Stimulated activated CD8-positive, alpha-beta memory T cell treated with anti-CD3 and anti-CD28 coated beads, Interleukin-12 subunit alpha, Interleukin-12 subunit beta, amount 100 ng/mL, for 24 hours (primary cell): ENCODE measurements around the gene APP.

Experiments
- DNase-seq: peaks from one replicate; pipeline ENCODE4 v3.0.0-alpha.2; 2020; ENCODE audit errors: extremely low read depth

APP gene

DNA sequence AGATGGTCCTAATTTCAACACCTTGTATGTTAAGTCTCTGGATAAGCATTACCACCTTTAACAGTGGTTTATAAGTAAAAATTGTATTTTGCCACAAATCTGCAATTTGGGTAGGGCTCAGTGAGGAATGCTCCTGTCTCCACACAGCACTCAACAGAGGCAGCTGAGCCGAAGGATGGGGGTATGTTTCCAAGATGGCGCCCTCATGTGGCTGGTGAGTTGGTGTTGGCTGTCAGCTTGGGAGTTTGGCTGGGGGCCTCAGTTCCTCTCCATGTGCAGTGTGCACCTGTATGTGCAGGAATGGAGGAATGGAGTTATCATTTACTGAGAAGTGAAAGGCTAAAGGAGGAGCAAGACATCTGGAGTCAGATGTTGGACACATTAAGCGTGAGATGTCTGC, 299.0 kb downstream of the APP start:
- no peak for DNase-seq

DNA sequence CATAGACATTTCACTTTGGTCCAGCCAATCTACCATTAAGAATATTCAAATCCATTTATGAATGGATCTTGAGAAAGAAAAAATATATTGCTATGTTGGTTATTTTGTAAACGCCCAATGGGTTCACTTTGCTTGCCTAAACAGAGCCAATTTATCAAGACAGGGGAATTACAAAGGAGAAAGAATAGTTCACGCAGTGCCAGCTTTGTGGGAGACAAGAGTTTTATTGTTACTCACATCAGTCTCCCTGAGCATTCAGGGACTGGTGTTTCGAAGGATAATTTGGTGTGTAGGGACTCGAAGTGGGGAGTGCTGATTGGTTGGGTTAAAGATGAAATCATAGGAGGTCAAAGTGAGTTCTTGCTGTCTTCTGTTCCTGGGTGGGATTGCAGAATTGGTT, 300.5 kb downstream of the APP start:
- no peak for DNase-seq

DNA sequence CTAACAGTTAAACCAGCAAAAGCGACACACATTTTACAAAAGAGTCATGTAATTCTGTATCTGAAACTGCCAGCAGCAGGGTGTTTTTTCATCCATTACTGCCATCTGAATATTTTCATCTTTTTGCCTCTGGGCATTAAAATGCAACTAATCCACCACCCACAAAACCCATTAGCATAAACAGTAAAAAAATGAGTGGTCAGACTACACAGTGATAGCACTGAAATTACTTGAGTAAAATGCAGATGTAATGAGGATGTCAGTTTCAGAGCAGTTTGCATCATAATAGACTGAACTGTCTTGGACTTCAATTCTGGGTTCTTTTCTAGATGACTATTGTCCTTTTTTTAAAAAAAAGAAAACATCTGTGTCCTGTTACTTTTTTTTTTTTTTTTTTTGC, 303.5 kb downstream of the APP start:
- DNase-seq, result no peak

DNA sequence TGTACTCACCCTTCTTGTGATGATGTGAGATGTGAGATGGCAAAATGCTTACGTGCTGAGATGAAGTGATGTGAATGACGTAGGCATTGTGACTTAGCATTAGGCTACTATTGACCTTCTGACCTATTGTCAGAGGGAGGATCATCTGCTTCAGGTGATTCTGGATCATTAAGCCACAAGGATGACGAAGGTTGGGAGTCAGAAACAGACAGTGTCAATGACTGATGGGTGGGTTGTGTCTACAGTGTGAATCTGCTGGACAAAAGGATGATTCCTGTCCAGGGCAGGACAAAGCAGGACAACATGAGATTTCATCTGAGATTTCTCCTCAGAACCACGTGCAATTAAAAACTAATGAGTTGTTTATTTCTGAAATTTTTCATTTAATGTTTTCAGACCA, 306.8 kb downstream of the APP start:
- no peak for DNase-seq

DNA sequence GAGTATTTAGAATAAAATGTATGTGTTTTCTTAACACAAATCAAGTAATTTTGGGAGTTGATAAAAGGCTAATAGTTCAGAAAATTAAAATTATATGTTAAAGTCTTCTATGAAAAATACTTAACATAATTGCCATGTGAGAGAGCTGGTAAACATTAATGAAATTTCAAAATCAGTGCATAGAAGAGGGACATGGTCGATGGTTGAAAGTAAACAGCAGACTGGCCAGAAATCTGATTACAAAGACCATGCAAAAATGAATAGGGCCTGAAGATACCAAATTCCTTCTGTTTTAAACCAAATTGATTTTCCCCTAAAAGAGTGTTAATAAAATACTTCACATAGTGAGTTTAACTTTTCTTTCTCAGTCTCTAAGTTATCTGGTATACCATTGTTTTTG, 307.5 kb downstream of the APP start:
- DNase-seq, result no peak

DNA sequence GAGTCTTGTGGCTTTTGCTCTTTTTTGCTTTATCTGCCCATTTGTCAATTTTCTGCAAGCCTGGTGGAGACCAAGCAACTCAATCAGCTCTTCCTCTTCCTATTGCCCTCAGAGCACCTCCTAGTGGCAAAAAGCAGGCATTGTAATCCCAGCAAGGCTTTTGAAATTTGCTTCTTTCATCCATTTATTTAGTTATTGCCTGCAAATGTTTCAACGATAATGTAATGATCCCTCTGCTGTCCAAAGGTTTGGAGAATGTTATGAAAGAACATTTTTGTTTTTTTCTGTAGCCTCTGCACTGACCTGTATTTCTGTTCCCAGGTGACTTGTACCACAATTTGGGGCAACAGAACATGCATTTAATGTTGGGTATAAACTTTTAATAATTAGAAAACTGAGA, 308.0 kb downstream of the APP start:
- DNase-seq, result no peak

DNA sequence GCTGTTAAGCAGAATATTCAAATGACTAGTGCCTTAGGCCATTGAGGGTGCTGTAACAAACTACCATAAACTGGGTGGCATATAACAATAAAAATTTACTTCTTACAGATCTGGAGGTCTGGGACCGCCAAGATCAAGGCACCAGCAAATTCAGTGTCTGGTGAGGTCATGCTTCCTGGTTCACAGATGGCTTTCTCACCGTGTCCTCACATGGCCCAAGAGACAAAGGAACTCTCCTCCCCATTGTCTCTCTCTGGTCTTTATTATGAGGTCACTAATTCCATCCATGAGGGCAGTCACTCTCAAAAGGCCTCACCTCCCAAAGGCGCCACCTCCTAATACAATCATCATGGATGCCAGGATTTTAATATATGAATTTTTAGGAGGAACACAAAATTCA, 308.5 kb downstream of the APP start:
- DNase-seq, result no peak

DNA sequence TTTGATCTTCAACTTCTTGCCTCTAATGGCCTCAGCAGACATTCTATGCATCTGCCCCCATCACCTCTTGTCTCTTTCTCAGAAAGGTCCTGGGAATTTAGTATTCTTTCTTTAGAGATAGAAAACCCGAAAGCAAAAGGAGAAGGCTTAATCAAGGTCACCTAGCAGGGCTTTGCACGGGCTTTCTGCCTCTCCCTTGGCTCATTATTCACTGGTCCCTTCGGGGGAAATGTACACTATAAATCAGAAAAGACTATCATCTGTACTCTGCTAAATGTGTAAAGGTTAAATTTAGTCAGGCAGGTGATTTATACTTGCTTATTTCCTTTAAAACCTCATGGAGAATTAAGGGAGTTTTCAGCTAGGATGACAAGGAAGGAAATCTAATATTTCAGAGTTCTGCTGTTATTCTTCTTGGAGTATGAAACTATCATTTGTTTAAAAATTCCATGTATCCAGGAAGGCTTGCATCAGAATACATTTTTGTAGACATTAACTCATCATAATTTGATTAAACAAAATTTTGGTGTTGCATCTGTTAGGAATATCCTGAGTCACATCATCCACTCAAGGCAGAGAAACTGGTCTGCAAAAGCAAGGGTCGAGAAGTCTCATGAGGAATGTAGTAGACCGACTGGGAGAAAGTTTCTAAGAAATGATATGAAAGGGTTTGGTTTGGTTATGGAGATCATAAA, 311.2 kb downstream of the APP start:
- DNase-seq, result no peak

DNA sequence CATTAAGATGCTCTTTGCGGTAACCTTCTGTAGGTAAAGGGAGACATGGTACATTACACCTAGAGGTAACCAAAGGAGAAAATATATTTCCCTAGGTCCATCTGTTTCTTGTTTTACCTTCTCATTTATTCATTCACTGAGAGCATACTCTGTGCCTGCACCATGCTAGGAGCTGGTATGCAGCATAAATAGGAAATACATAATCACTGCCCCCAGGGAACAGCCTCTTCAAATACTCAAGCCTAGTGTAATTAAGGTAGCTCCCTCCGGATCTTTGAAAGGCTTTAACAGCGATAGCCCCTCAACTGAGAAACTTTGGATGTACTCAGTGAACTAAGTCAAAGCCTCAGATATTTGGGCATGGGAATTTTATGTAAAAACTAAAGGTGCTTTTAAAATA, 312.2 kb downstream of the APP start:
- no peak for DNase-seq

DNA sequence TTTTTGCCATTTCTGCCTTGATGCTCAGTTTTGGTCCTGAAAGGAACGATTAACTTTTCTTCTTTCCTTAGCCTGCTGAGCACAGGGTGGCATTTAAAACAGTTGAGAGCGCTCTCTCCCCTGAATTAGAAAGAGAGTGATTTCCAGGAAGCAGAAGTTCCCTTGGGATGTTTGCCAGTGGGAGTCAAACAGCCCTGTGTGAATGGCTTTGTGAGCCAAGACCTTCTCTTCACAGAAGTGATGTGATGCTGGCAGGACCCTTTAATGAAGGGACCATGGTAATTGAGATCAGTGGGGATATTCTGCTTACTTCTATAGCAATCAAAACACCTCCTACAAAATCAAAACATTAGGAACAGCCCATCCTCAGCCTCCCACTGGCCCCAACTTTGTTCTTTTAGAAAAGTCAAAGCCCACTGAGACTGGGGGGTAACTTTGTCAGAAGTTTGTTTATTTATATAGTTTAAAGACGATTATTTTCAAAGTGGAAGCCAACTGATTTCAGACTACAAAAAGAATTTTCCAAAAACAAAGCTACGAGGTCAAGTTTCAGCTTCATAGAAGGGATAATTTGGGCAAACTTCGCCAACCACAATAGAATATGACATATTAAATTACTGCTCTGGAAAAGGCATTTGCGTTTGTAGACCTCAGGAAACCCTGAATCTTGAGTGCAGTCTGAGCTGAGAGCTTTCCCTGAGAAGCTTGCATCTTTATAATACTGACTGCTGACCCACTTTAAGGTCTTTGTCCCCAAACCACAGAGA, 313.1 kb downstream of the APP start:
- DNase-seq, result no peak

DNA sequence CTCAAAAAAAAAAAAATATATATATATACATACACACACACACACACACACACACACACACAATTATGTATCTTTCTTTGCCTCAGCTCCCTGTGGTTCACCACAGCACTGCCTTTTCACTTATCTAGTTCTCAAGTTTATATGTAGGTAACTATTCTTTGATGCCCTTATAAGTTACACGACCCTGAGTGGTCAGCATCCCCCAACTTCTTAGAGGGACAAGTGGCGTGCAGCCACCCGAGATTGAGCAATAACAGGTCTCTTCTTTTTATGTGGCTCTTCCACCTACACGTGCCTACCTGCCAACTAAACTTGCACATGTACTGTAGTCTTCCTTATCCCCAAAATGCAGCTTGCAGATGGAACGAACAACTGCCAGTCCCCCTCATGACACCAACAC, 315.0 kb downstream of the APP start:
- DNase-seq, result no peak

DNA sequence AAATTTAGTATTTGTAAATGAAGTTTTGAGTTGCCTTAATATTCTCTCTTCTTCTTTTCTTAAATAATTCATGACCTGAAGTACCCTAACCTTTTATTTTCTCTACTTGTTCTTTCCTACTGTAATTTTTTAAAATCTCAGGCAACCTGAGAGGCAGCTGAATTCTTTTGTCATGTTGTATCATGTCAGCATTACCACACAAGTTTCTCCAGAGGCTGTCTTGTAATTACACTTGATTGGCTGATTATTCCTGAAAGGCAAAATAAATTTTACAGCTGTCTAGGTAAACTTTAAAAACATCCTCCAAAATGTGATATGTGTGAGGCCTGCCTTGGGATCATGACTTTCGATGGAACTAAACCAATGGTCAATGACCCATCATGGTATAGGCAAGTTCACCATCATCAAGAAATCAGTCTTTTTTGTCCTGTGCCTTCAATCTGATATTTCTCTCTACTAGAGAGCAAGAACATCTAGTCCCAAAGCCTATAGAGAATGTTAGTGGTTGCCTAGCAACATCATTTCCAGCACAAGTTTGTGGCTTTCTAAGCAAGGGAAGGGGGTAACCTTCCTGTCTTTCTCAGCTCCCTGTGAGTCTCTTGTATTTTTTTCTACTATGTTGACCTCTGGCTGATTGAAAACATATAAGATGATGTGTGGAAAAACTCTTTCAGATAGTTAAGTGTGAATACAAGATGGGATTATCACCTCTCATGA, 320.3 kb downstream of the APP start:
- DNase-seq, result no peak

DNA sequence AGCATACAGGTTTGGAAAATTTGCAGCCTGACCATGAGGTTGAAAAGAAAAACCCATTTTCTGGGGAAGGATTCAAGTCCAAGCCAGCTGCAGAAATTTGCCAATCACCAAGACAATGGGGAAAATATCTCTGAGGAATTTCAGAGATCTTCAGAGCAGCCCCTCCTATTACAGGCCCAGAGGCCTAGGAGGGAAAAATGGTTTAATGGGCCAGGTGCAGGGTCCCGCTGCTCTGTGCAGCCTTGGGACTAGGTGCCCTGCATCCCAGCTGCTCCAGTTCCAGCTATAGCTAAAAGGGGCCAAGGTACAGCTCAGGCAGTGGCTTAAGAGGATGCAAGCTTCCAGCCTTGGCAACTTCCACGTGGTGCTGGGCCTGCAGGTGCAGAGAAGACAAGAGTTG, 322.3 kb downstream of the APP start:
- no peak for DNase-seq

DNA sequence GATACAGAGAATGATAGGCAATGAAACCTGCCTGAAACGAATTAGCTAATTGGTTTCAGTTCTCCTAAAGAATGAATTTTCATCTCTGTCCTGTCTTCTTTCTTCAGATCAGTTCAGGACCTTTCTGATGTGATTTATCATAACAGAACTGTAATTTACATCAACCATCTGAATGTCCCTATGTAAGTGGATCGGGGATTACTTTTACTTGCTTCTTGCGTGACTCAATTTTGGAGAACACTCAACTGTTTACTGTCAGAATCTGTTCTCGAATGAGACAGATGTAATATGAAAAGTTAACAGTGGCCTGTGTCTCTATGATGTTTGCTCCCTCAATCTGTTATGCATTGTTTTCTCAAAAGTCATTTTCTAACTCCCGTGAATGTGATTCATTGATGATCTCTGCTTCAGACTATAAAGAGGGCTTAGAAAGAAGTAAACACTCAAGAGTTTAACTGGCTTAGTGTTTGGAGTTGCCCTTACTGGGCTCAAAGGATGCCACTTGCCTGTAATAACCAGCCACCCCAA, 324.8 kb downstream of the APP start:
- no peak for DNase-seq

DNA sequence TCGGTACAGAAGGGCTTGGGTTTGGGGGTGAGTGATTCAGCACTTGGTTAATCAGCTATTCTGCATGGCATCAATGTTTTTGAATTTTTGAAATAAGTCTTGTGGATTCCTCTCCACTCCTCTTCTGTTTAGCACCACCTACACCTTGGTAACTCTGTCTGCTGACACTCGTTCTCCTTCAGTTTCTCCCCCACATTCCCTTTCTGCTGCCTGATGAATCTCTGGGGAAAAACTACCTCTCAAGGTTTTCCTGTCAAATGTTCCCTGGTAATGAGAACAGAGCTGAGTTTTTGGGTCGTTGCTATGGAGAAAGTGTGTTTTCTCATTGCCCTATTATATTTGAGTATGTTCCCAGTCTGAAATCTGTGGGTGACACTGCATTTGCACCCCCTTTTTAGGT, 327.6 kb downstream of the APP start:
- no peak for DNase-seq

DNA sequence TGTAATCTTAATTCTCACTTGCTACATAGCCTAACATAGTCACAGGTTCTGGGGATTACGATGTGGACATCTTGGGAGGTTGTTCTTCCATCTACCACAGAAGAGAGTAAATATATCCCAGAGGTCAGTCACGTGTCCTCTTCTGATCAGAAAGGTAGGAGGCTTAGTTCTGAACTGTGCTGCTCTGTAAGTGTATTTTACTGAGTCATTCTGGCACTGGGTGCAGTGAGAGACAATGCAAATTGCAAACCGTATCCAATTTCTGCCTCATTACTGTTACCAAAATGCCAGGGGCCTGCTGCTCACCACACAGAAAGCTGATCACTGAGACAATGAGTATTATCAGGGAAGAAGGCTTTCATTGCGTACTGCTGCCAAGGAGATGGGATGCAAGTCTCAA, 331.8 kb downstream of the APP start:
- no peak for DNase-seq

DNA sequence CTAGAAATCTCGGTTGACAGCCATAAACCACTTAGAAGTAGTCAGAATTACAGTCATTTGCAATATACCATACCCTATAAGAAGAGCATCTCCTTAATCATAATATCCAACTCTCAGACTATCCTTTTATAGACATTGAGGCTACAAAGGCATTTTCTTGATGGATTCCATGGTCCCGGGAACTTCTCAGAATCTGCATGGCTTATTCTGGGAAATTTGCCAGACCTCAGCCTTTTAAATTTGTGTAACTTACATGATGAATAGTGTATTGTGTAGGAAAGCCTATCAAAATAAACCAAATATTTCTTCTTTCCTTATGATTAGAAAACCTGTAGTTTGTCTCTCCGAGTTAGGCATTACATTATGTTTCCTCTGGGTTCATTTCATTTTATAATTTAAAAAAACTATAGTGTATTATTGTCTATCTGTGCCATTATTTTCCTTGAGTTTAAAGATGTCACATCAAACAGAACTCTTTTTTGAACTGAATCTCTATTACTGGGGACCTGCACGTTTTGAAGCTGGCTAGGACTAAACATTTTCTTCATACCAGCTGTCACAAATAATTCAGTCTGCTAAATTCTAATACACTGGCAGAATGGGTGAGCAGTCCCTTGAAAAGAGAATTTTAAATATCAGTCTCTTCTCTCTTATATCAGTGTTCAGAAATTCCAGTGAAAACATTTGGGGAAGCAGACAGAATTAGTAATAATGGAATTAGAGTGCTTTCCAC, 332.9 kb downstream of the APP start:
- DNase-seq, result no peak

DNA sequence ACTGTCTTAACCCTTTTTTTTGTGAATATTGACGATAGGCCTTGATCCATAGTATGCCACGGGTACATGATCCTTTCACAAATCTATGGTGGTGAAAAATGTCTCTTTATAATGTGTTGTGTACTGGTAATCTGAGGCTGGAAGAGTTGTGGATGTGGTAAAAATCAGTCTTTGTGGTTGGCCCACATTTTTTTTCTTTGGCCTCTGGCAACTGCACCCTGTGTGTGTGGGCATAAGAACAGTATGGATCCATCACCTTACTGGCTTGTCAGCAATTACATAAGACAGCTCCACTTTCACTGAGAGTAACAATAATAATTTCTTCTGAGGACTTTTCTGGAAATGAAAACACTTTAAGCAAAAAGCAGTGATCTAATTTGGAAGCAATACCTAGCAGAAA, 334.2 kb downstream of the APP start:
- DNase-seq, result no peak

DNA sequence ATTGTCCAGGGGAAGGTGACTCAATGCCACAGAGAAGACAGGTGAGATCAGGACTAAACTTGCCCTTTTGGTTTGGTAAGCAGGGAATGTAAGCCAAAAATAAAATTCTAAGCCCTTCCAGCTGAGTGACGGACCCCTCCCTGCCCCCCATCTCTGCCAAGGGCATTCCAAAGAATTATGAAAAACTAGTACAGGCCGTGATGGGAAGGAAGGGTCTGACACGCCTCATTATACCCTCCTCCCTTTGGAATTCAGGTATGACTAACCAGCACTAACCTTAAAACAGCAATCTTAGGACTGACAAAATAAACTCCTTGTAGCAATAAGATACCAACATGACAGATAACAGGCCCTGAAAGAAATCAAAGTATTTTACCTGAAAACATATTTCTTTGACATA, 336.2 kb downstream of the APP start:
- no peak for DNase-seq

DNA sequence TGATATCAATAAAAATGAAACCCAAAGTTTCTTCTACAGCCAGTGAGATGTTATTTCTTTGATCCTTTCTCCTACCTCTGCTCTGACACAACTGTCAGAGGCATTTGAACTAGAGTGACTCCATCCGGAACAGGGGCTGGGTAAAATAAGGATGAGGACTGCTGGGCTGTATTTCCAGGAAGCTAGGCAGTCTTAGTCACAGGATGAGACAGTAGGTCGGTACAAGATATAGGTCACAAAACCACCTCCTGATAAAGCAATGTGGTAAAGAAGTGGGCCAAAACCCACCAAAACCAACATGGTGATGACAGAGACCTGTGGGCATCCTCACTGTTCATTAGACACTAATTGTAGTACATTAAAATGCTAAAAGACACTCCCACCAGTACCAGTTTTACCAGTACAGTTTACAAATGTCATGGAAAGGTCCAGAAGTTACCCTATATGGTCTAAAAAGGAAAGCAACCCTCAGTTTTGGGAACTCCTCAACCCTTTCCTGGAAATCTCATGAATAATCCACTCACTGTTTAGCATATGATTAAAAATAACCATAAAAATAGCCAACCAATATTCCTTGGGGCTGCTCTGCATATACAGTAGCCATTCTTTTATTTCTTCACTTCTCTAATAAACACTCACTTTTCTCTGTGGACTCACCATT, 339.1 kb downstream of the APP start:
- DNase-seq, result no peak
